Gastrocnemius medialis (tissue), 4 donors: ENCODE results near the gene ADAM19. TPM values are rescaled to one million over a fixed set of nuclear protein-coding genes. Genes with fewer than 3 reads are reported as not detected.

ENCODE experiments used
- ATAC-seq, 2 donors: fragments of 150-250 bp; one replicate each; pipeline ENCODE4 v1.9.1; 2016
- DNase-seq, 2 donors: peaks; one replicate each; pipeline ENCODE4 v3.0.0-alpha.2; 2019
- H3K27ac ChIP-seq, 4 donors: fragments of 200-600 bp; sonication (generic); 1 replicate in 1 of 4; 2 replicates in 3 of 4; pipeline ENCODE4 v1.5.1; 2016 to 2018; ENCODE audit warnings: mild to moderate bottlenecking in 2 of 4, moderate library complexity in 1 of 4
- H3K27me3 ChIP-seq, 3 donors: fragments of 200-600 bp; sonication (generic) in 2 of 3; 1 replicate in 1 of 3; 2 replicates in 2 of 3; pipeline versions ENCODE4 v1.5.1 to v1.6.0; 2016 to 2019; ENCODE audit warnings: mild to moderate bottlenecking in 1 of 3, moderate library complexity in 1 of 3
- H3K36me3 ChIP-seq, 2 donors: fragments of 200-600 bp; sonication (generic) in 1 of 2; one replicate each; pipeline ENCODE4 v1.5.1; 2017 to 2018
- H3K4me1 ChIP-seq, 2 donors: fragments of 200-600 bp; sonication (generic) in 1 of 2; one replicate each; pipeline ENCODE4 v1.5.1; 2016 to 2017; ENCODE audit warnings: mild to moderate bottlenecking in 2 of 2
- H3K4me3 ChIP-seq, 4 donors: fragments of 200-600 bp; sonication (generic) in 3 of 4; 1 replicate in 1 of 4; 2 replicates in 3 of 4; pipeline ENCODE4 v1.5.1; 2016 to 2019; ENCODE audit warnings: mild to moderate bottlenecking in 2 of 4
- H3K9me3 ChIP-seq, 3 donors: fragments of 200-600 bp; sonication (generic) in 2 of 3; 1 replicate in 1 of 3; 2 replicates in 2 of 3; pipeline ENCODE4 v1.5.1; 2016 to 2019
- CTCF ChIP-seq, 5 experiments: fragments of 450-650 bp in 3 of 5; fragments of 200-600 bp in 2 of 5; sonication (generic) in 2 of 5; IDR thresholded peaks in 4 of 5; conservative IDR thresholded peaks in 1 of 5; 1 replicate in 4 of 5; 2 replicates in 1 of 5; pipeline ENCODE4 v1.5.1; 2016 to 2019; ENCODE audit warnings: antibody characterized with exemption in 5 of 5, mild to moderate bottlenecking in 3 of 5, moderate library complexity in 3 of 5
- POLR2A ChIP-seq, 2 donors: fragments of 450-650 bp; IDR thresholded peaks; one replicate each; pipeline ENCODE4 v1.6.1; 2017; ENCODE audit warnings: antibody characterized with exemption in 2 of 2, mild to moderate bottlenecking in 2 of 2, moderate library complexity in 2 of 2
- in situ Hi-C, 4 donors: fragments of 200-750 bp; cut with MboI; loops; one replicate each; pipeline versions ENCODE4 v1.15.0 to v1.8.0; 2017; ENCODE audit warnings: low sequenced_read_pairs in 4 of 4
- intact Hi-C: fragments of 100-400 bp; cut with DNase I; formaldehyde crosslinking; loops from one replicate; pipeline ENCODE4 v1.15.1; 2023; ENCODE audit warnings: low total_unique reads
- total RNA-seq, 4 donors: library from RNA; depleted of rRNA; stranded (reverse); fragments of >200 nt; gene quantifications; one replicate each; pipeline versions ENCODE4 v1.1.0 to v1.2.3, GENCODE V29; 2016

Gene ADAM19
- total RNA-seq, 4 donors from 2014 or later = 0.39 to 0.97 (median 0.76) TPM

GRCh38 chr5:157616785-157617184, 41.2 kb upstream of the ADAM19 start:
- no peaks in the 10 kb centered on the region for H3K9me3 ChIP-seq
- TF ChIP-seq CTCF (IDR thresholded peaks at IDR 0.05 in 4 of 5, conservative IDR thresholded peaks at IDR 0.05 in 1 of 5) (no peak), POLR2A (IDR thresholded peaks at IDR 0.05) (no peak)
- intact Hi-C loops = no loop called here
- in situ Hi-C loops = no loop called here
- no peaks in the 10 kb centered on the region for H3K27me3 ChIP-seq
- no peaks in the 10 kb centered on the region for H3K36me3 ChIP-seq
- no peak overlapping the region for H3K27ac ChIP-seq
- ATAC-seq (no peak), DNase-seq (no peak)
- no peak overlapping the region for H3K4me3 ChIP-seq
- peaks cover 2 to 11% of the 10 kb centered on the region in 2 donors for H3K4me1 ChIP-seq

- no peak for ATAC-seq
- intact Hi-C loops = no loop called here
Observed at GRCh38 chr5:157613385-157614245, 38.0 kb upstream of the ADAM19 start.

GRCh38 chr5:157612581-157612980, 37.0 kb upstream of the ADAM19 start:
- H3K27me3 ChIP-seq = no peaks in the 10 kb centered on the region
- no peak for TF ChIP-seq POLR2A (IDR thresholded peaks at IDR 0.05)
- TF ChIP-seq CTCF (IDR thresholded peaks at IDR 0.05 in 4 of 5, conservative IDR thresholded peaks at IDR 0.05 in 1 of 5) = no peak
- H3K27ac ChIP-seq = no peak overlapping the region
- ATAC-seq (no peak), DNase-seq (no peak)
- peaks cover 7 to 13% of the 10 kb centered on the region in 2 donors for H3K4me1 ChIP-seq
- H3K36me3 ChIP-seq = no peaks in the 10 kb centered on the region
- no peak overlapping the region for H3K4me3 ChIP-seq
- intact Hi-C loops = no loop called here
- no peaks in the 10 kb centered on the region for H3K9me3 ChIP-seq
- in situ Hi-C loops = no loop called here

More at GRCh38 chr5:157613385-157614245, 38.0 kb upstream of the ADAM19 start:
- TF ChIP-seq CTCF (IDR thresholded peaks at IDR 0.05 in 4 of 5, conservative IDR thresholded peaks at IDR 0.05 in 1 of 5) = no peak
- no peak for TF ChIP-seq POLR2A (IDR thresholded peaks at IDR 0.05)
- Histone ChIP-seq H3K27me3 (no peaks in the 10 kb centered on the region), H3K9me3 (no peaks in the 10 kb centered on the region), H3K36me3 (no peaks in the 10 kb centered on the region), H3K4me1 (peaks cover 7 to 13% of the 10 kb centered on the region in 2 donors), H3K27ac (no peak overlapping the region), H3K4me3 (no peak overlapping the region)
- no peak for DNase-seq
- in situ Hi-C loops = no loop called here

- Histone ChIP-seq H3K4me1 (peaks cover 7 to 13% of the 10 kb centered on the region in 2 donors), H3K27ac (no peak overlapping the region), H3K36me3 (no peaks in the 10 kb centered on the region), H3K9me3 (no peaks in the 10 kb centered on the region), H3K27me3 (no peaks in the 10 kb centered on the region), H3K4me3 (no peak overlapping the region)
- in situ Hi-C loops (no loop called here), intact Hi-C loops (no loop called here)
- peak; percentile 39 to 60 for ATAC-seq
- no peak for DNase-seq
- TF ChIP-seq CTCF (IDR thresholded peaks at IDR 0.05 in 4 of 5, conservative IDR thresholded peaks at IDR 0.05 in 1 of 5) (no peak), POLR2A (IDR thresholded peaks at IDR 0.05) (no peak)
Observed at GRCh38 chr5:157611571-157612476, 36.2 kb upstream of the ADAM19 start.
